Large intestine (tissue), 3 donors: ENCODE data around the gene HDAC4. TPM values are rescaled to one million over a fixed set of nuclear protein-coding genes. Genes with fewer than 3 reads are reported as not detected.
A peak's percentile ranks its signal among the peaks of the same experiment; 100 is the strongest.

Source experiments
- DNase-seq, 2 donors: peaks; one replicate each; pipeline versions ENCODE4 v3.0.0 to v3.0.0-alpha.2; 2013
- H3K27ac ChIP-seq: one replicate; pipeline ENCODE4 v1.5.1; 2013; ENCODE audit warnings: low read length
- H3K27me3 ChIP-seq: 2 replicates; pipeline ENCODE4 v1.6.1; 2013; ENCODE audit warnings: low read length; ENCODE audit not compliant: control insufficient read depth, insufficient read depth
- H3K36me3 ChIP-seq: 2 replicates; pipeline ENCODE4 v1.6.1; 2013; ENCODE audit warnings: low read length; ENCODE audit not compliant: control insufficient read depth, insufficient read depth
- H3K4me1 ChIP-seq: one replicate; pipeline ENCODE4 v1.6.1; 2013; ENCODE audit warnings: low read length; ENCODE audit not compliant: control insufficient read depth, insufficient read depth
- H3K4me3 ChIP-seq: one replicate; pipeline ENCODE4 v1.5.1; 2013; ENCODE audit warnings: low read length
- H3K9me3 ChIP-seq: one replicate; pipeline ENCODE4 v1.6.1; 2013; ENCODE audit warnings: mild to moderate bottlenecking, low read depth, low read length, moderate library complexity; ENCODE audit not compliant: control insufficient read depth
- WGBS: methylation state at CpG from one replicate; pipeline ENCODE4 v1.1.5; 2013; ENCODE audit warnings: low lambda C conversion rate; ENCODE audit not compliant: insufficient coverage; 5-methylcytosine and 5-hydroxymethylcytosine counted together
- polyA plus RNA-seq: library from polyadenylated mRNA; unstranded; fragments of 120-200 nt; gene quantifications from one replicate; pipeline ENCODE4 v1.2.1, GENCODE V29; 2013

Gene HDAC4
- polyA plus RNA-seq, 1 donor = 10.7 TPM

- peaks cover 10% of the 10 kb centered on the region for H3K4me1 ChIP-seq
- WGBS = no CpG with 5 or more reads among the region's 29 CpGs
- no peaks in the 10 kb centered on the region for H3K27me3 ChIP-seq
- H3K4me3 ChIP-seq = no peak overlapping the region
- peak; percentile 81 to 94 for DNase-seq
- peaks cover 8% of the 10 kb centered on the region for H3K9me3 ChIP-seq
- H3K27ac ChIP-seq = peak overlapping the region; percentile 60
- H3K36me3 ChIP-seq = peaks cover 22% of the 10 kb centered on the region
These were observed 52.0 kb downstream of the HDAC4 start for GRCh38 chr2:239348563-239349452.

- DNase-seq = no peak
- Histone ChIP-seq H3K27ac (no peak overlapping the region), H3K27me3 (no peaks in the 10 kb centered on the region), H3K4me3 (no peak overlapping the region), H3K36me3 (peaks cover 12% of the 10 kb centered on the region), H3K4me1 (peaks cover 10% of the 10 kb centered on the region), H3K9me3 (peaks cover 8% of the 10 kb centered on the region)
- 80% methylated on average over 1 of the region's 4 CpGs for WGBS
These were observed 54.1 kb downstream of the HDAC4 start for GRCh38 chr2:239346676-239347075.

GRCh38 chr2:239345251-239345650 lies 55.6 kb downstream of the HDAC4 start:
- H3K4me1 ChIP-seq = peaks cover 10% of the 10 kb centered on the region
- H3K27ac ChIP-seq = no peak overlapping the region
- no CpG with 5 or more reads among the region's 8 CpGs for WGBS
- H3K9me3 ChIP-seq = peaks cover 8% of the 10 kb centered on the region
- no peak for DNase-seq
- H3K27me3 ChIP-seq = no peaks in the 10 kb centered on the region
- no peak overlapping the region for H3K4me3 ChIP-seq
- H3K36me3 ChIP-seq = peaks cover 6% of the 10 kb centered on the region

GRCh38 chr2:239344857-239345216 lies 56.0 kb downstream of the HDAC4 start:
- whole genome bisulfite sequencing = no CpG with 5 or more reads among the region's 4 CpGs
- no peak for DNase-seq
- Histone ChIP-seq H3K4me3 (no peak overlapping the region), H3K9me3 (peaks cover 8% of the 10 kb centered on the region), H3K27me3 (no peaks in the 10 kb centered on the region), H3K4me1 (peaks cover 10% of the 10 kb centered on the region), H3K36me3 (peaks cover 6% of the 10 kb centered on the region), H3K27ac (no peak overlapping the region)

- Histone ChIP-seq H3K27me3 (no peaks in the 10 kb centered on the region), H3K36me3 (peaks cover under 1% of the 10 kb centered on the region), H3K27ac (no peak overlapping the region), H3K4me1 (peaks cover 8% of the 10 kb centered on the region), H3K9me3 (peaks cover 8% of the 10 kb centered on the region), H3K4me3 (no peak overlapping the region)
- DNase-seq = no peak
- WGBS = 98% methylated on average over 9 of the region's 23 CpGs
These were observed 56.6 kb downstream of the HDAC4 start for GRCh38 chr2:239343946-239344856.

GRCh38 chr2:239343460-239343859 lies 57.4 kb downstream of the HDAC4 start:
- Histone ChIP-seq H3K9me3 (peaks cover 8% of the 10 kb centered on the region), H3K27ac (no peak overlapping the region), H3K27me3 (no peaks in the 10 kb centered on the region), H3K4me1 (peaks cover 4% of the 10 kb centered on the region), H3K36me3 (no peaks in the 10 kb centered on the region), H3K4me3 (no peak overlapping the region)
- DNase-seq = no peak
- no CpG with 5 or more reads among the region's 10 CpGs for WGBS

GRCh38 chr2:239341840-239342239 lies 59.0 kb downstream of the HDAC4 start:
- H3K27ac ChIP-seq = no peak overlapping the region
- H3K4me1 ChIP-seq = no peaks in the 10 kb centered on the region

GRCh38 chr2:239341146-239341732 lies 59.6 kb downstream of the HDAC4 start:
- H3K4me3 ChIP-seq = no peak overlapping the region
- no peak overlapping the region for H3K27ac ChIP-seq
- no peak for DNase-seq
- H3K4me1 ChIP-seq = no peaks in the 10 kb centered on the region
- no peaks in the 10 kb centered on the region for H3K27me3 ChIP-seq
- peaks cover 5% of the 10 kb centered on the region for H3K9me3 ChIP-seq
- 93% methylated on average over 3 of the region's 8 CpGs for WGBS
- no peaks in the 10 kb centered on the region for H3K36me3 ChIP-seq

More at GRCh38 chr2:239341840-239342239, 59.0 kb downstream of the HDAC4 start:
- peaks cover 8% of the 10 kb centered on the region for H3K9me3 ChIP-seq
- H3K27me3 ChIP-seq = no peaks in the 10 kb centered on the region
- no peaks in the 10 kb centered on the region for H3K36me3 ChIP-seq
- no peak overlapping the region for H3K4me3 ChIP-seq
- DNase-seq = no peak
- WGBS = no CpG with 5 or more reads among the region's 2 CpGs

GRCh38 chr2:239339726-239340601 lies 60.9 kb downstream of the HDAC4 start:
- Histone ChIP-seq H3K4me1 (no peaks in the 10 kb centered on the region), H3K4me3 (no peak overlapping the region), H3K27ac (no peak overlapping the region), H3K27me3 (no peaks in the 10 kb centered on the region), H3K9me3 (no peaks in the 10 kb centered on the region), H3K36me3 (no peaks in the 10 kb centered on the region)
- no peak for DNase-seq
- no CpG with 5 or more reads among the region's 7 CpGs for WGBS
